ENCODE measurements around the gene PHC1. TPM values are rescaled to one million over a fixed set of nuclear protein-coding genes. Genes with fewer than 3 reads are reported as not detected.

The PHC1 gene
- total and polyA plus RNA-seq, 2 donors (not counting 1 experiment from before 2014, with no cell fraction given): 64.2 to 86.9 TPM

GRCh38 chr12:8958066-8958465 is 43.8 kb downstream of the PHC1 start:
- H3K27me3 ChIP-seq (replicated peaks in 1 of 4; ENCODE audit: control extremely low read depth in 1 of 4, control insufficient read depth in 3 of 4, insufficient read depth in 4 of 4, low read length in 3 of 4): no peaks in the 10 kb centered on the region
- H3K4me1 Mint-ChIP-seq: no peaks in the 10 kb centered on the region
- H3K27ac ChIP-seq (ENCODE audit: low read length in 2 of 2): no peak overlapping the region
- H4K20me1 ChIP-seq (ENCODE audit: control insufficient read depth, insufficient read depth, low read length, poor library complexity, severe bottlenecking): no peaks in the 10 kb centered on the region
- POLR2A ChIA-PET: no interaction called here
- intact Hi-C loops (cut with micrococcal nuclease): loop anchor here (10.0 kb wide), 1 partner anchor 63 kb away; no protein-coding TSS in a partner anchor
- TF ChIP-seq CTCF (IDR thresholded peaks at IDR 0.05) (no peak), EZH2 (IDR thresholded peaks at IDR 0.05; ENCODE audit: borderline replicate concordance, insufficient read depth, low read depth, low read length, poor library complexity, severe bottlenecking) (no peak)
- H3K79me2 ChIP-seq (ENCODE audit: control insufficient read depth, insufficient read depth, low read length): peaks cover 6% of the 10 kb centered on the region
- no peaks in the 10 kb centered on the region for H3K9me3 Mint-ChIP-seq (ENCODE audit: insufficient read depth)
- WGBS (ENCODE audit: insufficient coverage): no CpG with 5 or more reads among the region's 2 CpGs
- no peak overlapping the region for H3K27ac Mint-ChIP-seq
- no peaks in the 10 kb centered on the region for H3K27me3 Mint-ChIP-seq
- CTCF ChIA-PET: no interaction called here
- H3K4me2 ChIP-seq (replicated peaks; ENCODE audit: low read depth, low read length, poor library complexity, severe bottlenecking): no peak overlapping the region
- H2AFZ ChIP-seq (ENCODE audit: insufficient read depth, low read depth, low read length, poor library complexity, severe bottlenecking): no peak overlapping the region
- H3K4me3 Mint-ChIP-seq: no peak overlapping the region
- no peak overlapping the region for H3K9ac ChIP-seq (ENCODE audit: low read length)
- DNase-seq: no peak
- H3K9me3 ChIP-seq (ENCODE audit: control extremely low read depth in 1 of 3, control insufficient read depth in 2 of 3, insufficient read depth in 1 of 3, low read length in 2 of 3): peaks cover 0 to 6% (median 0%) of the 10 kb centered on the region in 3 donors
- no peaks in the 10 kb centered on the region for H3K36me3 ChIP-seq (replicated peaks in 1 of 2; ENCODE audit: control extremely low read depth in 1 of 2, control insufficient read depth in 1 of 2, extremely low read depth in 1 of 2, insufficient read depth in 2 of 2, low read length in 1 of 2)
- no peaks in the 10 kb centered on the region for H3K4me1 ChIP-seq (ENCODE audit: control insufficient read depth in 2 of 2, insufficient read depth in 2 of 2, low read length in 2 of 2)
- ATAC-seq (ENCODE audit: low read depth): no peak
- no peak overlapping the region for H3K4me3 ChIP-seq (ENCODE audit: control extremely low read depth in 1 of 5, extremely low read depth in 1 of 5, insufficient read depth in 1 of 5, low read depth in 2 of 5, low read length in 4 of 5)

- no peak overlapping the region for H3K4me3 Mint-ChIP-seq
These were observed 45.9 kb downstream of the PHC1 start for GRCh38 chr12:8960176-8960575.

More at GRCh38 chr12:8960176-8960575, 45.9 kb downstream of the PHC1 start:
- no peaks in the 10 kb centered on the region for H3K9me3 Mint-ChIP-seq (ENCODE audit: insufficient read depth)
- DNase-seq: no peak
- Histone ChIP-seq H3K27me3 (replicated peaks in 1 of 4; ENCODE audit: control extremely low read depth in 1 of 4, control insufficient read depth in 3 of 4, insufficient read depth in 4 of 4, low read length in 3 of 4) (no peaks in the 10 kb centered on the region), H3K36me3 (replicated peaks in 1 of 2; ENCODE audit: control extremely low read depth in 1 of 2, control insufficient read depth in 1 of 2, extremely low read depth in 1 of 2, insufficient read depth in 2 of 2, low read length in 1 of 2) (no peaks in the 10 kb centered on the region), H3K9ac (ENCODE audit: low read length) (no peak overlapping the region), H3K27ac (ENCODE audit: low read length in 2 of 2) (no peak overlapping the region), H3K4me2 (replicated peaks; ENCODE audit: low read depth, low read length, poor library complexity, severe bottlenecking) (no peak overlapping the region), H2AFZ (ENCODE audit: insufficient read depth, low read depth, low read length, poor library complexity, severe bottlenecking) (no peak overlapping the region), H4K20me1 (ENCODE audit: control insufficient read depth, insufficient read depth, low read length, poor library complexity, severe bottlenecking) (no peaks in the 10 kb centered on the region), H3K4me1 (ENCODE audit: control insufficient read depth in 2 of 2, insufficient read depth in 2 of 2, low read length in 2 of 2) (no peaks in the 10 kb centered on the region), H3K4me3 (ENCODE audit: control extremely low read depth in 1 of 5, extremely low read depth in 1 of 5, insufficient read depth in 1 of 5, low read depth in 2 of 5, low read length in 4 of 5) (no peak overlapping the region), H3K9me3 (ENCODE audit: control extremely low read depth in 1 of 3, control insufficient read depth in 2 of 3, insufficient read depth in 1 of 3, low read length in 2 of 3) (peaks cover 0 to 6% (median 1%) of the 10 kb centered on the region in 3 donors), H3K79me2 (ENCODE audit: control insufficient read depth, insufficient read depth, low read length) (peaks cover 6% of the 10 kb centered on the region)
- ChIA-PET POLR2A (no interaction called here), CTCF (no interaction called here)
- intact Hi-C loops (cut with micrococcal nuclease): no loop called here
- TF ChIP-seq CTCF (IDR thresholded peaks at IDR 0.05) (no peak), EZH2 (IDR thresholded peaks at IDR 0.05; ENCODE audit: borderline replicate concordance, insufficient read depth, low read depth, low read length, poor library complexity, severe bottlenecking) (no peak)
- no peaks in the 10 kb centered on the region for H3K27me3 Mint-ChIP-seq
- no peaks in the 10 kb centered on the region for H3K4me1 Mint-ChIP-seq
- ATAC-seq (ENCODE audit: low read depth): no peak
- H3K27ac Mint-ChIP-seq: no peak overlapping the region
- no CpG with 5 or more reads among the region's 2 CpGs for WGBS (ENCODE audit: insufficient coverage)

Measured in B cell (primary cell).